Measurements from ENCODE around the gene CX3CL1. TPM values are rescaled to one million over a fixed set of nuclear protein-coding genes. Genes with fewer than 3 reads are reported as not detected.

CX3CL1 gene
- total and polyA plus RNA-seq, 9 donors: 2.2 to 12.2 (median 6.9) TPM

DNA sequence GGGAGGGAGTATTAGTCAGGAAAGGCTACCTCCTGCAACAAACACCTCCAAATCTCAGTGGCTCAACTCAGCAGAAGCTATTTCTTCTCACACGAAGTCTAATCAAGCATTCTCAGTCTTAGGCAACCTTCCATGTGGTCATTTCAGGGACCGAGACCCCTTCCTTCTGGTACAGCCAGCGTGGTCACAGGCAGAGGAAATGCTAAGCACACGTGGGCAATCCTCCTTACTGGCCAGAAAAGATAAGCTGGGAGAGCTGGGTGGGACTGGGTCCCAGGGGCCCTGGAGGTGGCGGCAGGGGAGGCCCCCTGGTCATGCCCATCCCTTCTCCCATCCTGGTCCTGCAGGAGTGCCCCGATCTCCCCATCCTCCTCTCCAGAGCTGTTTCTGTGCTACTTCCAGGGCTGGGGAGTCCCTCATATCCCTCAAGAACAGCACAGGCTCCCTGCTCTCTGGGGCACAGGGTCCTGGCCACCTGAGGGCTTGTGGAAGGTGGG lies 5.7 kb upstream of the CX3CL1 start:
- no peak for DNase-seq
- Histone ChIP-seq H3K4me1 (ENCODE audit: insufficient read depth) (no peaks in the 10 kb centered on the region), H3K9me3 (no peaks in the 10 kb centered on the region), H3K4me3 (no peak overlapping the region), H3K27me3 (no peaks in the 10 kb centered on the region), H3K27ac (no peak overlapping the region), H3K36me3 (no peaks in the 10 kb centered on the region)
- intact Hi-C loops (cut with DNase I): no loop called here
- TF ChIP-seq, protein P1, sequence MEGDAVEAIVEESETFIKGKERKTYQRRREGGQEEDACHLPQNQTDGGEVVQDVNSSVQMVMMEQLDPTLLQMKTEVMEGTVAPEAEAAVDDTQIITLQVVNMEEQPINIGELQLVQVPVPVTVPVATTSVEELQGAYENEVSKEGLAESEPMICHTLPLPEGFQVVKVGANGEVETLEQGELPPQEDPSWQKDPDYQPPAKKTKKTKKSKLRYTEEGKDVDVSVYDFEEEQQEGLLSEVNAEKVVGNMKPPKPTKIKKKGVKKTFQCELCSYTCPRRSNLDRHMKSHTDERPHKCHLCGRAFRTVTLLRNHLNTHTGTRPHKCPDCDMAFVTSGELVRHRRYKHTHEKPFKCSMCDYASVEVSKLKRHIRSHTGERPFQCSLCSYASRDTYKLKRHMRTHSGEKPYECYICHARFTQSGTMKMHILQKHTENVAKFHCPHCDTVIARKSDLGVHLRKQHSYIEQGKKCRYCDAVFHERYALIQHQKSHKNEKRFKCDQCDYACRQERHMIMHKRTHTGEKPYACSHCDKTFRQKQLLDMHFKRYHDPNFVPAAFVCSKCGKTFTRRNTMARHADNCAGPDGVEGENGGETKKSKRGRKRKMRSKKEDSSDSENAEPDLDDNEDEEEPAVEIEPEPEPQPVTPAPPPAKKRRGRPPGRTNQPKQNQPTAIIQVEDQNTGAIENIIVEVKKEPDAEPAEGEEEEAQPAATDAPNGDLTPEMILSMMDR (IDR thresholded peaks at IDR 0.05): no peak
- TF ChIP-seq EP300 (IDR thresholded peaks at IDR 0.05) (no peak), POLR2A (IDR thresholded peaks at IDR 0.05) (no peak)
- WGBS, 3 donors: 31 to 52% (median 41%) methylated on average over 6 of the region's 6 CpGs

DNA sequence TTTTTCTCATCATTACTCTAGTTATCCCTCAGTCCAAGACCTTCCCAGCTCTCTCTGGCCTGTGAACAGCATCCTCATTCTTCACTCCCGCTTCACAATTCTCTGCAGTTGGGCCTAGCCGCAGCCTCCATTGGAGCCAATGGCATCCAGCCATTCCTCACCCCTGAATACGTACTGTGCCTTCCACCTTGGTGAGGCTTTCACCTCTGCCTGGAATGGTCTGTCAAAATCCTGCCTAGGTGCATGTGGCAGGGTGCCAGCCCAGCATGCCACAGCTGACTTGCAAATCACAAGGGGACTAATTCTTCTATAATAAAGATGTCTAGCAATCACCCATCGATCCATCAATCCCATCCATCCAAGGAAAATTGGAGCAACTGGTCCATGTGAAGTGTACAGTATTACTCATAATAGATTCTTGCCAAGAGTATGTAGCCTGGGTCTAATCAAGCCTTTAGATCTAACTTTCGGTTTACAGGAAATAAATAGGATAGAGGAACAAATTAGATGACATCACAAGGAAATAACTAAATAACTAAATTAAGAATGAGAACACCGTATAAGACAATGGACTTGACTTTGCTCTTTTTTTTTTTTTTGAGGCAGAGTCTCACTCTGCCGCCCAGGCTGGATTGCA lies 5.1 kb upstream of the CX3CL1 start:
- Histone ChIP-seq H3K27ac (no peak overlapping the region), H3K27me3 (no peaks in the 10 kb centered on the region), H3K36me3 (no peaks in the 10 kb centered on the region), H3K9me3 (no peaks in the 10 kb centered on the region), H3K4me3 (no peak overlapping the region), H3K4me1 (ENCODE audit: insufficient read depth) (no peaks in the 10 kb centered on the region)
- TF ChIP-seq, protein P1 (IDR thresholded peaks at IDR 0.05): no peak
- TF ChIP-seq POLR2A (IDR thresholded peaks at IDR 0.05) (no peak), EP300 (IDR thresholded peaks at IDR 0.05) (no peak)
- 77 to 83% (median 79%) methylated on average over 7 of the region's 7 CpGs for WGBS, 3 donors
- no peak for DNase-seq
- intact Hi-C loops (cut with DNase I): no loop called here

DNA sequence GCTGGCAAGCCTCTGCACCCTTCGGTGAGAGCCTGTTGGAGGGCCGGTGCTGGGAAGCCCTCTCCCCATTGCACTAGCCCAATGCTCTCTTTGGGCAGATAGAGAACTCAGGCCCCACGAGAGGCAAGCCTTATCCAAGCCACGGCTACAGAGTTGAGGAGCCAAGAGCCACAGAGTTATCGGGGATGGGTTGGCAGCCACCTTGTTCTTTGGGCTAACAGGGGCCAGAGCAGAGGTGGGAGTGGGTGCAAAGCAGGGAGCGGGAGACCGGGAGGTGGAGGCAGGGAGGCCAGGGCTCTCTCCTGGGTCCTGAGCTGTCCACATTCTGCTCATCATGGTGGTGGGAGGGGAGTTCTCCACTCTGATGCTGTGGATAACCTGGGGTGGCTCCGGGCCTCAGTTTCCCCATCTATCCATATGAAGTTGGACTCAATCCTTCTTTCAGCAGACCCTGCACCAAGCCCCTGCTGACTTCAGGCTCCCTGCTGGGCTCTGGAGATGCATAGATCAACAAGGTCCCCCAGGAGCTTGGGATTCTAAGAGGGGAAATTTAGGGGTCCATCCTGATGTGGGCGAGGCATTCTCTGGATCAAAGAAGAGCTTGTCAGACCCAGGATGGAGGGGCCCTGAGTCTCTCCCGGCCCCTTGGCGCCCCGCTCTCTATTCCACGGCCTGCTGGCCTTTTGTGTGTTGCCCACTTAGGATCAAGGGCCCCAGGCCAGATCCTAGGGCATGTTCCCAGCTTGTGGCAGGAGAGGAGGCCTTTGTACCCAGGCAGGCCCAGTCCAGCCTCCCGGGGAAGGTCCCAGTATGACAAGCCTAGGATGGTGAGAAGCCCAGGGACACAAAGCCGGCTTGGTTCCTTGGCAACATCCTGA lies 557 bp upstream of the CX3CL1 start:
- TF ChIP-seq, protein P1 (IDR thresholded peaks at IDR 0.05): no peak
- no peak for TF ChIP-seq POLR2A (IDR thresholded peaks at IDR 0.05)
- no peak for TF ChIP-seq EP300 (IDR thresholded peaks at IDR 0.05)
- peak overlapping the region; percentile 38 for H3K4me3 ChIP-seq
- H3K27ac ChIP-seq: no peak overlapping the region
- H3K4me1 ChIP-seq (ENCODE audit: insufficient read depth): peaks cover 2% of the 10 kb centered on the region
- no peaks in the 10 kb centered on the region for H3K27me3 ChIP-seq
- no peaks in the 10 kb centered on the region for H3K36me3 ChIP-seq
- no peak for DNase-seq
- intact Hi-C loops (cut with DNase I): loop anchor here in 1 of 4 donors (5.0 kb wide), 1 partner anchor 54 kb away; no protein-coding TSS in a partner anchor
- no peaks in the 10 kb centered on the region for H3K9me3 ChIP-seq
- WGBS, 3 donors: 73 to 77% (median 75%) methylated on average over 14 to 15 of the region's 15 CpGs

DNA sequence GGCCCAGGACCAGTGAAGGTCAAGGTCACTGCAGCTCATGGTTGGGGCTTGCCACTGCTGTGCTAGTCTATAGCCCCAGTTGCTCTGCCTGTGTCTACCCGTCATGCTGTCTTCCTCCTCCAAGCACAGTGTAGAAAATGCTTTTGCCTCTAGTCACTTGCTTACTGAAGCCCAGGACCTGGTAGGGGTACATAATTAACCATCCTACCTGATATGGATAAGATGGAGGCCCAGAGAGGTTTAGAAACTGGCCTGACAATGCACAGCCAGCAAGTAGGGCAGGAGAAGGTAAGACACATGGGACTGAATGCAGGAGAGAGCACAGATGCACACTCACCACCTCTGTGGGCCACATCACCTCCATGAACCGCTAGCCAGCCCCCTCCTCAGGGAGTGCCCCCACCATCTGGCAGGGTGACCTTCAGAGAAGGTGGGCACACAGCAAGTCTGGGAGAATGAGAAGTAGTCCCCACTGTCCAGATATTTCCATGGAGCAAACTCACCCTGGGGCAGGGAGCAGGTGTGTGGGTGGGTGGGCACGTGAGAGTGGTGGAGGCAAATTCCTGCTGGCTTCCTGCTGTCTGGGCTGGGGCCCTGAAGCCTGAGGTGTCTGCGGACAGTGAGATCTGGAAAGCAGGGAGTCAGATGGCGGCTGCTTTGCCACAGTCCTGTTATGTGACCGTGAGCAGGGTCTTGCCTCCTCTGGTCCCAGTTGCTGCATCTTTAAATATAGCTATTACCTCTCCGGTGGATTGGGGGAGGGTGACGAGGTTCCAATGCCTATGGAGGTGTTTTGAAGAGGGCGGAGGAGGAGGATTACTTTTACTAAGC lies 1.0 kb downstream of the CX3CL1 start:
- Histone ChIP-seq H3K9me3 (no peaks in the 10 kb centered on the region), H3K27ac (peak overlapping the region in 1 of 2 donors; percentile 20), H3K4me3 (peak overlapping the region; percentile 38), H3K36me3 (no peaks in the 10 kb centered on the region), H3K4me1 (ENCODE audit: insufficient read depth) (peaks cover 2% of the 10 kb centered on the region), H3K27me3 (no peaks in the 10 kb centered on the region)
- TF ChIP-seq EP300 (IDR thresholded peaks at IDR 0.05) (no peak), POLR2A (IDR thresholded peaks at IDR 0.05) (no peak)
- TF ChIP-seq, protein P1 (IDR thresholded peaks at IDR 0.05): no peak
- intact Hi-C loops (cut with DNase I): loop anchor here in 1 of 4 donors (5.0 kb wide), 1 partner anchor 56 kb away; no protein-coding TSS in a partner anchor
- WGBS, 3 donors: 54 to 61% (median 58%) methylated on average over 9 of the region's 9 CpGs
- no peak for DNase-seq

Measured in ovary (tissue), 9 donors.